Ishikawa (cell line): ENCODE results near the gene SUGP1.

Experiments used
- EP300 ChIP-seq: IDR thresholded peaks from 2 replicates; pipeline ENCODE4 v1.6.1; 2012; ENCODE audit warnings: borderline replicate concordance
- MAX ChIP-seq: IDR thresholded peaks from 2 replicates; pipeline ENCODE4 v1.6.1; 2012
- NFIC ChIP-seq: IDR thresholded peaks from 2 replicates; pipeline ENCODE4 v1.6.1; 2012
- RAD21 ChIP-seq: IDR thresholded peaks from 2 replicates; pipeline ENCODE4 v1.6.1; 2012; ENCODE audit warnings: low read depth
- TAF1 ChIP-seq: IDR thresholded peaks from 2 replicates; pipeline ENCODE4 v1.6.1; 2012; ENCODE audit warnings: low read depth, mild to moderate bottlenecking
- USF1 ChIP-seq: IDR thresholded peaks from 2 replicates; pipeline ENCODE4 v1.6.1; 2012
- YY1 ChIP-seq: IDR thresholded peaks from 2 replicates; pipeline ENCODE4 v1.6.1; 2012; ENCODE audit warnings: low read depth

- no peak for TF ChIP-seq EP300
- TF ChIP-seq NFIC = no peak
- no peak for TF ChIP-seq RAD21
- TF ChIP-seq TAF1 = no peak
- no peak for TF ChIP-seq MAX
- no peak for TF ChIP-seq YY1
- TF ChIP-seq USF1 = no peak
Observed at GRCh38 chr19:19292607-19293006, 27.7 kb downstream of the SUGP1 start.
